ENCODE measurements around the gene KRTAP2-4.

DNA sequence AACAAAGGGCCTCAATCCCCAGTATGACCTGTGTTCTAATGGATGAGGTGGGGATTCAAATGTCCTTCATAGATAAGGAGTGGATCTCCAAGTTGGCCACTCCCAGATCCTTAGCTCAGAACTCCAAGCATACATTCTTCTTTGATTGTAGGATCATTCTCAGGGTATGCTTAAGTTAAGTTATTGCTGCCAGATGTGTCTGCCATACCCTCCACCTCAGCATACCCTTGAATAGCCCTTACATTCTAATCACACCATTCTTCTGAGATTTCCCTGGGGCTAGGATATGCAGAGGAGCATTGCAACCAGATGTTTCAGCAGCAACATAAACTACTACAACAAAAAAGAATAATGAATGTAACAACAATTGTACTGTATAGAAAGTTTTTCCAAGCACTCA is 1.6 kb upstream of the KRTAP2-4 start:
- TF ChIP-seq, protein P1, sequence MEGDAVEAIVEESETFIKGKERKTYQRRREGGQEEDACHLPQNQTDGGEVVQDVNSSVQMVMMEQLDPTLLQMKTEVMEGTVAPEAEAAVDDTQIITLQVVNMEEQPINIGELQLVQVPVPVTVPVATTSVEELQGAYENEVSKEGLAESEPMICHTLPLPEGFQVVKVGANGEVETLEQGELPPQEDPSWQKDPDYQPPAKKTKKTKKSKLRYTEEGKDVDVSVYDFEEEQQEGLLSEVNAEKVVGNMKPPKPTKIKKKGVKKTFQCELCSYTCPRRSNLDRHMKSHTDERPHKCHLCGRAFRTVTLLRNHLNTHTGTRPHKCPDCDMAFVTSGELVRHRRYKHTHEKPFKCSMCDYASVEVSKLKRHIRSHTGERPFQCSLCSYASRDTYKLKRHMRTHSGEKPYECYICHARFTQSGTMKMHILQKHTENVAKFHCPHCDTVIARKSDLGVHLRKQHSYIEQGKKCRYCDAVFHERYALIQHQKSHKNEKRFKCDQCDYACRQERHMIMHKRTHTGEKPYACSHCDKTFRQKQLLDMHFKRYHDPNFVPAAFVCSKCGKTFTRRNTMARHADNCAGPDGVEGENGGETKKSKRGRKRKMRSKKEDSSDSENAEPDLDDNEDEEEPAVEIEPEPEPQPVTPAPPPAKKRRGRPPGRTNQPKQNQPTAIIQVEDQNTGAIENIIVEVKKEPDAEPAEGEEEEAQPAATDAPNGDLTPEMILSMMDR (IDR thresholded peaks at IDR 0.05) = no peak
- no peak for TF ChIP-seq POLR2A (IDR thresholded peaks at IDR 0.05)
